H1 (cell line): ENCODE results near the gene PPP1R7.

Experiments used
- ATF3 ChIP-seq: IDR thresholded peaks from 2 replicates; pipeline ENCODE4 v1.6.1; 2011; ENCODE audit warnings: low read depth, mild to moderate bottlenecking, low read length; ENCODE audit not compliant: insufficient read depth
- HDAC2 ChIP-seq, 2 experiments: fragments of 300-600 bp in 1 of 2; sonication (generic) in 1 of 2; IDR thresholded peaks; 2 replicates each; pipeline ENCODE4 v1.6.1; 2011 to 2012; ENCODE audit warnings: low read depth in 2 of 2, low read length in 2 of 2, mild to moderate bottlenecking in 2 of 2, moderate library complexity in 2 of 2, borderline replicate concordance in 1 of 2, inconsistent platforms in 1 of 2
- JUND ChIP-seq: IDR thresholded peaks from 2 replicates; pipeline ENCODE4 v1.6.1; 2011; ENCODE audit warnings: mild to moderate bottlenecking, improper control_type of control experiment, low read length
- POLR2A ChIP-seq, 2 experiments: IDR thresholded peaks; 1 replicate in 1 of 2; 2 replicates in 1 of 2; pipeline ENCODE4 v1.6.1; 2011; ENCODE audit warnings: low read depth in 2 of 2, low read length in 2 of 2, mild to moderate bottlenecking in 2 of 2; ENCODE audit errors: control extremely low read depth in 1 of 2
- POLR2AphosphoS5 ChIP-seq: IDR thresholded peaks from 2 replicates; pipeline ENCODE4 v1.6.1; 2011; ENCODE audit warnings: low read depth, low read length
- SAP30 ChIP-seq: fragments of 300-600 bp; sonication (generic); IDR thresholded peaks from 2 replicates; pipeline ENCODE4 v1.7.1; 2012; ENCODE audit warnings: low read length, moderate library complexity, mild to moderate bottlenecking, inconsistent platforms; ENCODE audit not compliant: insufficient read depth, insufficient replicate concordance
- SRF ChIP-seq: IDR thresholded peaks from 2 replicates; pipeline ENCODE4 v1.6.1; 2011; ENCODE audit warnings: mild to moderate bottlenecking, low read depth, low read length, moderate library complexity
- TBP ChIP-seq: IDR thresholded peaks from 2 replicates; pipeline ENCODE4 v1.6.1; 2011; ENCODE audit warnings: low read depth, low read length, improper control_type of control experiment
- TCF12 ChIP-seq: IDR thresholded peaks from 2 replicates; pipeline ENCODE4 v1.6.1; 2011; ENCODE audit warnings: low read depth, mild to moderate bottlenecking, low read length
- ZNF274 ChIP-seq: IDR thresholded peaks from 2 replicates; pipeline ENCODE4 v1.7.0; 2012; ENCODE audit warnings: low read length, borderline replicate concordance; ENCODE audit errors: extremely low read depth
- TF ChIP-seq, protein P1 (sequence below), 3 experiments: IDR thresholded peaks; 1 replicate in 2 of 3; 2 replicates in 1 of 3; pipeline versions ENCODE4 v1.5.1 to v1.6.1; 2011; ENCODE audit warnings: low read length in 3 of 3, mild to moderate bottlenecking in 3 of 3, inconsistent platforms in 2 of 3, low read depth in 1 of 3, moderate library complexity in 1 of 3; ENCODE audit not compliant: insufficient read depth in 1 of 3; ENCODE audit errors: control extremely low read depth in 1 of 3

- TF ChIP-seq JUND (no peak), POLR2AphosphoS5 (no peak), TCF12 (no peak), SRF (no peak), POLR2A (IDR thresholded peaks at IDR 0.05; ENCODE audit: control extremely low read depth in 1 of 2, low read depth in 2 of 2, low read length in 2 of 2) (no peak), HDAC2 (IDR thresholded peaks at IDR 0.05; ENCODE audit: borderline replicate concordance in 1 of 2, low read depth in 2 of 2, low read length in 2 of 2) (no peak), ATF3 (no peak), ZNF274 (no peak), TBP (no peak), SAP30 (no peak)
- TF ChIP-seq, protein P1, sequence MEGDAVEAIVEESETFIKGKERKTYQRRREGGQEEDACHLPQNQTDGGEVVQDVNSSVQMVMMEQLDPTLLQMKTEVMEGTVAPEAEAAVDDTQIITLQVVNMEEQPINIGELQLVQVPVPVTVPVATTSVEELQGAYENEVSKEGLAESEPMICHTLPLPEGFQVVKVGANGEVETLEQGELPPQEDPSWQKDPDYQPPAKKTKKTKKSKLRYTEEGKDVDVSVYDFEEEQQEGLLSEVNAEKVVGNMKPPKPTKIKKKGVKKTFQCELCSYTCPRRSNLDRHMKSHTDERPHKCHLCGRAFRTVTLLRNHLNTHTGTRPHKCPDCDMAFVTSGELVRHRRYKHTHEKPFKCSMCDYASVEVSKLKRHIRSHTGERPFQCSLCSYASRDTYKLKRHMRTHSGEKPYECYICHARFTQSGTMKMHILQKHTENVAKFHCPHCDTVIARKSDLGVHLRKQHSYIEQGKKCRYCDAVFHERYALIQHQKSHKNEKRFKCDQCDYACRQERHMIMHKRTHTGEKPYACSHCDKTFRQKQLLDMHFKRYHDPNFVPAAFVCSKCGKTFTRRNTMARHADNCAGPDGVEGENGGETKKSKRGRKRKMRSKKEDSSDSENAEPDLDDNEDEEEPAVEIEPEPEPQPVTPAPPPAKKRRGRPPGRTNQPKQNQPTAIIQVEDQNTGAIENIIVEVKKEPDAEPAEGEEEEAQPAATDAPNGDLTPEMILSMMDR (IDR thresholded peaks at IDR 0.05; ENCODE audit: control extremely low read depth in 1 of 3, insufficient read depth in 1 of 3, low read depth in 1 of 3, low read length in 3 of 3), result no peak
Observed at GRCh38 chr2:241128266-241128665, 22.0 kb upstream of the PPP1R7 start.
